ENCODE results near the gene ULK4.

The ULK4 gene

GRCh38 chr3:41599127-41599484 lies 362.8 kb downstream of the ULK4 start:
- no peak for TF ChIP-seq CTCF (IDR thresholded peaks at IDR 0.05; ENCODE audit: borderline replicate concordance, insufficient read depth, low read depth, low read length)
- no peak overlapping the region for H3K4me3 ChIP-seq (ENCODE audit: low read depth, low read length)

GRCh38 chr3:41598402-41599126 lies 363.3 kb downstream of the ULK4 start:
- no peak for TF ChIP-seq CTCF (IDR thresholded peaks at IDR 0.05; ENCODE audit: borderline replicate concordance, insufficient read depth, low read depth, low read length)
- H3K4me3 ChIP-seq (ENCODE audit: low read depth, low read length), result no peak overlapping the region

GRCh38 chr3:41593774-41594173 lies 368.1 kb downstream of the ULK4 start:
- no peak overlapping the region for H3K4me3 ChIP-seq (ENCODE audit: low read depth, low read length)
- no peak for TF ChIP-seq CTCF (IDR thresholded peaks at IDR 0.05; ENCODE audit: borderline replicate concordance, insufficient read depth, low read depth, low read length)

DNA sequence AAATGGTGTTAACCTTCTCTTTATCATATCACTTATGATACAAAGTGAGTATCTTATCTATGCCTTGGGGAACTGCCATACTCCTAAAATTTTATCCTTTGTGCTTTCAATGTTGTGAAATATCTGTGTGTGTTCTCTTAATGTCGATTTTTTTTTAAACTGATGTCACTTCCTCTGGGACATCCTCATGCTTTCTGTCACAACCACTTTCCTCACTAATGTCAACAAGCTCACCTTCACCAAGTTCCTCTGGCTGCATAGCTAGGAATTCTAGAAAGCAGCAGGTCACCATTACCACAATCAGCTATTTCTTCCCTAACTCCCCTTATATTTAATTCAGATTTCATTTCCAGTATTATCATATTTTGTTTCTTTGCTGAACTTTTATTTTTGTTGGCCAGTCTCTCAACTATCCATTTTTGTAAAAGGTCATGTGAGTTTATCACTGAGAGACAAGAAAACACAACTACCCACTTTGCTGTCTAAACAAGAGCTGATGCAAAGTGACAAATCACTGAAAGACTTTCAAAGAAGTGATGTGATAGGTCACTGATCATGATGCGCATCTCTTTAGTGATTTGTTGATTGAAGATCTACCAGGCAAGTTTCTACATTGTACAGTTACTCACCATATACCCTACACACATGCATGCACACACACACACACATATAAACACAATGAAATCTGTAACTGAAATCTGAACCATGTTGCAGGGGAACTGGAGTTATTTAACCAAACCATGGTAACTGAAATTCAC lies 369.0 kb downstream of the ULK4 start:
- H3K4me3 ChIP-seq (ENCODE audit: low read depth, low read length), result no peak overlapping the region
- no peak for TF ChIP-seq CTCF (IDR thresholded peaks at IDR 0.05; ENCODE audit: borderline replicate concordance, insufficient read depth, low read depth, low read length)

GRCh38 chr3:41583014-41583413 lies 378.9 kb downstream of the ULK4 start:
- no peak for TF ChIP-seq CTCF (IDR thresholded peaks at IDR 0.05; ENCODE audit: borderline replicate concordance, insufficient read depth, low read depth, low read length)
- H3K4me3 ChIP-seq (ENCODE audit: low read depth, low read length), result no peak overlapping the region

- no peak for TF ChIP-seq CTCF (IDR thresholded peaks at IDR 0.05; ENCODE audit: borderline replicate concordance, insufficient read depth, low read depth, low read length)
- no peak overlapping the region for H3K4me3 ChIP-seq (ENCODE audit: low read depth, low read length)
Measured at GRCh38 chr3:41581700-41582099, 380.2 kb downstream of the ULK4 start.
